ENCODE data around the gene CENPC. TPM values are rescaled to one million over a fixed set of nuclear protein-coding genes. Genes with fewer than 3 reads are reported as not detected.

Gene CENPC
- polyA plus RNA-seq, 1 donor (not counting 4 experiments of a cell fraction or from before 2014, with no cell fraction given): 7.9 TPM

DNA sequence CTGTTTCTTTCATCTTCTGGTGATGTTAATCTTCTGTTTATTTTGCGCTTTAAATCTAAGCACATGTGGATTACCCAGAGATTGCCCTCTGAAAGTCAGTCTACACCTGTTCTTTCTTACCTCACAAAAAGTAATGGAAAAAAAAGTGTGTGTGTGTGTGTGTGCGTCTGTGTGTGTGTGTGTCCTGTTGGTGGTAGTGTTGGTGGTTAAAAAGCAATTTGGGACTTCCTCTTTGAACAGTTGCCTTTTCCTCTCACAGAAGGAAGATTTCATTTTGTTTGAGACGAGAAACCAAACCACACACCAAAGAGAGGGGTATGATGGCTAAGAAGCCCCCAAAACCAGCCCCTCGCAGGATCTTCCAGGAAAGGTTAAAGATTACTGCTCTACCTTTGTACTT lies 13.2 kb upstream of the CENPC start, which contains the start of gene STAP1:
TSS of gene STAP1 (plus strand) at position 235 of the 400 bp plus-strand sequence. CDS start at position 318, 83 bp downstream.
- Histone ChIP-seq H3K36me3 (ENCODE audit: control insufficient read depth in 2 of 2, extremely low read depth in 1 of 2, insufficient read depth in 2 of 2, low read length in 2 of 2) (no peaks in the 10 kb centered on the region), H3K27me3 (ENCODE audit: control insufficient read depth, extremely low read depth, insufficient read depth, low read length) (no peaks in the 10 kb centered on the region), H3K9ac (ENCODE audit: control insufficient read depth, extremely low read depth, insufficient read depth, low read length) (no peak within 1 kb of the TSS), H3K9me3 (ENCODE audit: control insufficient read depth, low read depth, low read length) (no peaks in the 10 kb centered on the region), H2AFZ (ENCODE audit: control insufficient read depth, low read length) (no peak within 1 kb of the TSS), H4K20me1 (ENCODE audit: control insufficient read depth, extremely low read depth, insufficient read depth, low read length) (no peaks in the 10 kb centered on the region), H3K79me2 (ENCODE audit: control insufficient read depth, insufficient read depth, low read length) (no peaks in the 10 kb centered on the region), H3K9me1 (ENCODE audit: control insufficient read depth, extremely low read depth, insufficient read depth, low read length) (no peaks in the 10 kb centered on the region), H3K27ac (ENCODE audit: control insufficient read depth, insufficient read depth, low read length) (no peak within 1 kb of the TSS), H3K4me1 (ENCODE audit: control insufficient read depth, extremely low read depth, insufficient read depth, low read length) (no peaks in the 10 kb centered on the region), H3K4me3 (ENCODE audit: control insufficient read depth in 2 of 3, extremely low read depth in 1 of 3, insufficient read depth in 2 of 3, low read depth in 1 of 3, low read length in 3 of 3) (no peak within 1 kb of the TSS), H3K4me2 (ENCODE audit: control insufficient read depth, extremely low read depth, insufficient read depth, low read depth, low read length) (no peak within 1 kb of the TSS)
- no peak for DNase-seq (ENCODE audit: low read depth, low spot score)
- dilution Hi-C loops (cut with MboI; ENCODE audit: extremely low pct_ligation_motif_present, low sequenced_read_pairs): no loop called here
- FAIRE-seq: no peak
- no peak for TF ChIP-seq CTCF (optimal IDR thresholded peaks at IDR 0.05 in 1 of 3, IDR thresholded peaks at IDR 0.05 in 1 of 3, conservative IDR thresholded peaks at IDR 0.05 in 1 of 3; ENCODE audit: extremely low read depth in 1 of 3, insufficient read depth in 2 of 3, low read length in 3 of 3)

DNA sequence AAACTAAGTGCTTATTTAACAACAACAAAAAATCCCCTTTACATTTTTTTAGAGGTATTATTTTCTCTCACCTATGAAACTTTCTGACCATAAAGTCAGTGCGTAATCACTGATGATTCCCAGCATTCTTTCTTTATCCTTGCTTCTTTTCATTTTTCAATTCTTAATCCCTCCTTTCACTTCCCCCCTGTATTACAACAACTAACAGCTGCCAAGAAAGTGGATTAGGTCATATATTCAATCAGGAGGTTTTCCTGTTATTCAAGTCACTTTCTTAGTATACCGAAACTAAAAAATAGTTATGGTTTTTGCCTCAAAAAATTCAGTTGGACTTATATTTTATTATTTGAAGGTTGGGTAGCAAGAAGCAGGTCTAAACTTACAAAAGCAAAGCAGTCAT lies 11.1 kb upstream of the CENPC start:
- TF ChIP-seq EZH2 (IDR thresholded peaks at IDR 0.05; ENCODE audit: low read length) (no peak), CTCF (optimal IDR thresholded peaks at IDR 0.05 in 1 of 3, IDR thresholded peaks at IDR 0.05 in 1 of 3, conservative IDR thresholded peaks at IDR 0.05 in 1 of 3; ENCODE audit: extremely low read depth in 1 of 3, insufficient read depth in 2 of 3, low read length in 3 of 3) (no peak)
- H3K9me1 ChIP-seq (ENCODE audit: control insufficient read depth, extremely low read depth, insufficient read depth, low read length): no peaks in the 10 kb centered on the region
- no peak overlapping the region for H3K4me2 ChIP-seq (ENCODE audit: control insufficient read depth, extremely low read depth, insufficient read depth, low read depth, low read length)
- H3K79me2 ChIP-seq (ENCODE audit: control insufficient read depth, insufficient read depth, low read length): no peaks in the 10 kb centered on the region
- H3K27ac ChIP-seq (ENCODE audit: control insufficient read depth, insufficient read depth, low read length): no peak overlapping the region
- DNase-seq (ENCODE audit: low read depth, low spot score): no peak
- H3K36me3 ChIP-seq (ENCODE audit: control insufficient read depth in 2 of 2, extremely low read depth in 1 of 2, insufficient read depth in 2 of 2, low read length in 2 of 2): no peaks in the 10 kb centered on the region
- H3K9ac ChIP-seq (ENCODE audit: control insufficient read depth, extremely low read depth, insufficient read depth, low read length): no peak overlapping the region
- H3K4me3 ChIP-seq (ENCODE audit: control insufficient read depth in 2 of 3, extremely low read depth in 1 of 3, insufficient read depth in 2 of 3, low read depth in 1 of 3, low read length in 3 of 3): no peak overlapping the region
- no peaks in the 10 kb centered on the region for H3K4me1 ChIP-seq (ENCODE audit: control insufficient read depth, extremely low read depth, insufficient read depth, low read length)
- H3K27me3 ChIP-seq (ENCODE audit: control insufficient read depth, extremely low read depth, insufficient read depth, low read length): no peaks in the 10 kb centered on the region
- dilution Hi-C loops (cut with MboI; ENCODE audit: extremely low pct_ligation_motif_present, low sequenced_read_pairs): no loop called here
- H3K9me3 ChIP-seq (ENCODE audit: control insufficient read depth, low read depth, low read length): no peaks in the 10 kb centered on the region
- no peak overlapping the region for H2AFZ ChIP-seq (ENCODE audit: control insufficient read depth, low read length)
- no peak for FAIRE-seq
- H4K20me1 ChIP-seq (ENCODE audit: control insufficient read depth, extremely low read depth, insufficient read depth, low read length): no peaks in the 10 kb centered on the region
